GM23338 (cell line): Measurements from ENCODE around the gene CASK. TPM values are rescaled to one million over a fixed set of nuclear protein-coding genes. Genes with fewer than 3 reads are reported as not detected.

Experiments used
- ATAC-seq: fragments of 200-7000 bp; cut with Tn5 transposase; 3 replicates; pipeline ENCODE4 v1.9.1; 2020
- DNase-seq: peaks from one replicate; pipeline ENCODE4 v3.0.0-alpha.2; 2015; ENCODE audit warnings: low spot score
- H2AFZ ChIP-seq: fragments of 200-600 bp; sonication (generic); 2 replicates; pipeline ENCODE4 v1.8.0; 2016; ENCODE audit warnings: antibody characterized with exemption, mild to moderate bottlenecking, moderate library complexity
- H3F3A ChIP-seq: fragments of 200-600 bp; sonication (generic); replicated peaks from 2 replicates; pipeline ENCODE4 v1.8.0; 2017; ENCODE audit warnings: antibody characterized with exemption, mixed run types, low read depth
- H3K27ac ChIP-seq: fragments of 200-600 bp; sonication (generic); 2 replicates; pipeline ENCODE4 v1.6.1; 2016; ENCODE audit warnings: low read depth
- H3K27me3 ChIP-seq: fragments of 200-600 bp; sonication (generic); 2 replicates; pipeline ENCODE4 v1.8.0; 2016; ENCODE audit warnings: mild to moderate bottlenecking, mixed run types, moderate library complexity; ENCODE audit not compliant: insufficient read depth
- H3K36me3 ChIP-seq: fragments of 200-600 bp; sonication (generic); 2 replicates; pipeline ENCODE4 v1.8.0; 2016; ENCODE audit warnings: mild to moderate bottlenecking; ENCODE audit not compliant: insufficient read depth
- H3K4me1 ChIP-seq: fragments of 200-600 bp; sonication (generic); 2 replicates; pipeline ENCODE4 v1.8.0; 2016; ENCODE audit warnings: mild to moderate bottlenecking, moderate library complexity; ENCODE audit not compliant: insufficient read depth
- H3K4me2 ChIP-seq: fragments of 200-600 bp; sonication (generic); 2 replicates; pipeline ENCODE4 v1.7.1; 2017; ENCODE audit warnings: mixed run types
- H3K4me3 ChIP-seq: fragments of 200-600 bp; sonication (generic); 2 replicates; pipeline ENCODE4 v1.6.1; 2016; ENCODE audit warnings: mixed run types
- H3K79me2 ChIP-seq: fragments of 200-600 bp; sonication (generic); replicated peaks from 2 replicates; pipeline ENCODE4 v1.8.0; 2017; ENCODE audit warnings: mild to moderate bottlenecking; ENCODE audit not compliant: insufficient read depth
- H3K9me2 ChIP-seq: fragments of 200-600 bp; sonication (generic); 2 replicates; pipeline ENCODE4 v1.8.0; 2017; ENCODE audit not compliant: insufficient read depth
- H4K20me1 ChIP-seq: fragments of 200-600 bp; sonication (generic); replicated peaks from 2 replicates; pipeline ENCODE4 v1.8.0; 2017; ENCODE audit warnings: mild to moderate bottlenecking; ENCODE audit not compliant: insufficient read depth
- H3K27ac Mint-ChIP-seq: 2 replicates; pipeline ENCODE4 v1.8.0; 2020; ENCODE audit warnings: inconsistent platforms, mild to moderate bottlenecking, moderate library complexity, mixed read lengths
- H3K27me3 Mint-ChIP-seq: 3 replicates; pipeline ENCODE4 v1.8.0; 2022; ENCODE audit warnings: low read depth, mild to moderate bottlenecking, moderate library complexity, mixed read lengths, inconsistent platforms; ENCODE audit not compliant: insufficient read depth, poor library complexity
- H3K36me3 Mint-ChIP-seq: 3 replicates; pipeline ENCODE4 v1.8.0; 2021; ENCODE audit warnings: low read depth, mild to moderate bottlenecking, inconsistent platforms, moderate library complexity, mixed read lengths
- H3K4me1 Mint-ChIP-seq: 3 replicates; pipeline ENCODE4 v1.8.0; 2020; ENCODE audit warnings: mild to moderate bottlenecking, inconsistent platforms, mixed read lengths
- H3K4me3 Mint-ChIP-seq: 3 replicates; pipeline ENCODE4 v1.8.0; 2021; ENCODE audit warnings: moderate library complexity, mild to moderate bottlenecking, inconsistent platforms, mixed read lengths
- H3K9me3 Mint-ChIP-seq: 3 replicates; pipeline ENCODE4 v1.8.0; 2020; ENCODE audit warnings: moderate library complexity, mild to moderate bottlenecking, inconsistent platforms, mixed read lengths
- CREB1 ChIP-seq: fragments of 250-450 bp; sonication (Bioruptor Pico); IDR thresholded peaks from 2 replicates; pipeline ENCODE4 v1.5.0; 2020; ENCODE audit warnings: low read depth, mild to moderate bottlenecking, moderate library complexity
- ETS1 ChIP-seq: IDR thresholded peaks from 2 replicates; pipeline ENCODE4 v1.6.1; 2016; ENCODE audit warnings: antibody characterized with exemption
- EZH2 ChIP-seq: fragments of 200-600 bp; sonication (generic); IDR thresholded peaks from one replicate; pipeline ENCODE4 v1.8.0; 2017; ENCODE audit warnings: antibody characterized with exemption, mild to moderate bottlenecking, low read depth; ENCODE audit not compliant: unreplicated experiment
- EZH2phosphoT487 ChIP-seq: fragments of 200-600 bp; sonication (generic); IDR thresholded peaks from one replicate; pipeline ENCODE4 v1.8.1; 2018; ENCODE audit warnings: antibody characterized with exemption; ENCODE audit not compliant: unreplicated experiment
- JUNB ChIP-seq: IDR thresholded peaks from one replicate; pipeline ENCODE4 v1.6.1; 2016; ENCODE audit warnings: antibody characterized with exemption; ENCODE audit not compliant: unreplicated experiment
- NANOG ChIP-seq: IDR thresholded peaks from 2 replicates; pipeline ENCODE4 v1.6.1; 2016; ENCODE audit warnings: antibody characterized with exemption, borderline replicate concordance
- POLR2AphosphoS5 ChIP-seq: IDR thresholded peaks from 2 replicates; pipeline ENCODE4 v1.6.1; 2016; ENCODE audit warnings: antibody characterized with exemption, low read depth
- REST ChIP-seq: IDR thresholded peaks from one replicate; pipeline ENCODE4 v1.6.1; 2018; ENCODE audit warnings: antibody characterized with exemption; ENCODE audit not compliant: unreplicated experiment
- ZNF114 ChIP-seq: fragments of 250-450 bp; sonication (Bioruptor Pico); IDR thresholded peaks from 2 replicates; pipeline ENCODE4 v1.5.0; 2020; ENCODE audit warnings: mild to moderate bottlenecking, moderate library complexity
- ZNF331 ChIP-seq: fragments of 250-450 bp; sonication (Bioruptor Pico); IDR thresholded peaks from 2 replicates; pipeline ENCODE4 v1.5.0; 2020; ENCODE audit warnings: low read depth, mild to moderate bottlenecking, moderate library complexity
- ZNF462 ChIP-seq: fragments of 250-450 bp; sonication (Bioruptor Pico); IDR thresholded peaks from 2 replicates; pipeline ENCODE4 v1.5.0; 2020; ENCODE audit warnings: mild to moderate bottlenecking, moderate library complexity
- polyA plus RNA-seq: library from polyadenylated mRNA; unstranded; fragments of >200 nt; fragmentation: Nextera tagmentation; extraction: Ambion mirVana; gene quantifications from 2 replicates; pipeline ENCODE4 v1.2.1, GENCODE V29; 2016
- total RNA-seq: library from RNA; depleted of rRNA; stranded (reverse); fragments of >200 nt; shearing (Covaris generic); gene quantifications from 2 replicates; pipeline ENCODE4 v1.2.3, GENCODE V29; 2014

CASK gene
- total and polyA plus RNA-seq, 2 experiments from 2014 or later, result 15.3 to 44.4 TPM

GRCh38 chrX:41499195-41499594, 424.2 kb downstream of the CASK start:
- H3K36me3 Mint-ChIP-seq, result peaks cover 3% of the 10 kb centered on the region; the same call in 1 of the 3 replicates
- H3K4me1 ChIP-seq, result no peaks in the 10 kb centered on the region
- H3K79me2 ChIP-seq, result no peaks in the 10 kb centered on the region
- H3K27me3 Mint-ChIP-seq, result peaks cover 1% of the 10 kb centered on the region
- no peaks in the 10 kb centered on the region for H3K36me3 ChIP-seq
- no peak overlapping the region for H3K4me2 ChIP-seq
- ATAC-seq (no peak), DNase-seq (no peak)
- H3K9me3 Mint-ChIP-seq, result peaks cover 2% of the 10 kb centered on the region; the same call in 1 of the 3 replicates
- H2AFZ ChIP-seq, result no peak overlapping the region
- H3F3A ChIP-seq, result no peaks in the 10 kb centered on the region
- TF ChIP-seq NANOG, result no peak
- H4K20me1 ChIP-seq, result no peaks in the 10 kb centered on the region
- no peaks in the 10 kb centered on the region for H3K9me2 ChIP-seq
- H3K4me1 Mint-ChIP-seq, result no peaks in the 10 kb centered on the region
- no peak overlapping the region for H3K27ac ChIP-seq
- H3K27me3 ChIP-seq, result no peaks in the 10 kb centered on the region
- H3K4me3 ChIP-seq, result no peak overlapping the region
- no peak overlapping the region for H3K4me3 Mint-ChIP-seq
- no peak overlapping the region for H3K27ac Mint-ChIP-seq

- Histone ChIP-seq H3F3A (no peaks in the 10 kb centered on the region), H2AFZ (0 out of 2 replicates have a peak overlapping the region, but pooled peaks have one; percentile 23)
- TF ChIP-seq ZNF331 (CRISPR knock-in tag) (no peak), EZH2 (no peak), JUNB (no peak), EZH2phosphoT487 (no peak), ZNF462 (CRISPR knock-in tag) (no peak), ZNF114 (CRISPR knock-in tag) (no peak), CREB1 (no peak), POLR2AphosphoS5 (no peak), REST (no peak), NANOG (no peak), ETS1 (no peak)
Observed at GRCh38 chrX:41491267-41492004, 431.9 kb downstream of the CASK start.

More at GRCh38 chrX:41491267-41492004, 431.9 kb downstream of the CASK start:
- H3K9me3 Mint-ChIP-seq, result peaks cover 11% of the 10 kb centered on the region
- peaks cover 8% of the 10 kb centered on the region; the same call in 2 of the 3 replicates for H3K36me3 Mint-ChIP-seq
- Histone ChIP-seq H3K4me1 (peaks cover 4% of the 10 kb centered on the region; the same call in 1 of the 2 replicates), H3K27ac (peak overlapping the region; percentile 63; the same call in 1 of the 2 replicates), H3K4me3 (no peak overlapping the region), H4K20me1 (no peaks in the 10 kb centered on the region), H3K36me3 (no peaks in the 10 kb centered on the region), H3K9me2 (no peaks in the 10 kb centered on the region), H3K79me2 (no peaks in the 10 kb centered on the region), H3K4me2 (no peak overlapping the region), H3K27me3 (no peaks in the 10 kb centered on the region)
- peak; percentile 60 for DNase-seq
- no peak overlapping the region for H3K4me3 Mint-ChIP-seq
- ATAC-seq, result peak; percentile 64
- peaks cover 3% of the 10 kb centered on the region for H3K4me1 Mint-ChIP-seq
- H3K27me3 Mint-ChIP-seq, result no peaks in the 10 kb centered on the region
- H3K27ac Mint-ChIP-seq, result no peak overlapping the region
